ENCODE measurements around the gene PJA2.

GRCh38 chr5:109326919-109327318 lies 82.9 kb downstream of the PJA2 start:
- TF ChIP-seq FOXA1 (IDR thresholded peaks at IDR 0.05) = no peak
- TF ChIP-seq TARDBP (IDR thresholded peaks at IDR 0.05) = no peak
- TF ChIP-seq HDGF (IDR thresholded peaks at IDR 0.05; ENCODE audit: borderline replicate concordance) = no peak
- no peak for TF ChIP-seq FOXM1 (IDR thresholded peaks at IDR 0.05; ENCODE audit: borderline replicate concordance)
- TF ChIP-seq FOXK2 (IDR thresholded peaks at IDR 0.05) = no peak
- no peak for TF ChIP-seq PKNOX1 (IDR thresholded peaks at IDR 0.05)
- no peak for TF ChIP-seq L3MBTL2 (conservative IDR thresholded peaks at IDR 0.05)
- TF ChIP-seq SP1 (IDR thresholded peaks at IDR 0.05) = no peak
- no peak for TF ChIP-seq LEF1 (IDR thresholded peaks at IDR 0.05; ENCODE audit: borderline replicate concordance)

Data from HEK293T (cell line).